NCI-H146 (cell line): ENCODE results near the gene VASN.
A peak's percentile ranks its signal among the peaks of the same experiment; 100 is the strongest.
"Not testable (repeated sequence)": the region's sequence is repeated elsewhere in the genome, so short reads cannot be mapped to it uniquely, and the experiment has no call there.

Experiments
- DNase-seq: peaks from one replicate; lab custom pipeline; 2025; lab: John Stamatoyannopoulos, UW

Gene VASN

GRCh38 chr16:4385066-4385788 is 13.6 kb downstream of the VASN start:
- no peak for DNase-seq

- DNase-seq = no peak
Observed at GRCh38 chr16:4385789-4386450, 14.3 kb downstream of the VASN start.

- no peak for DNase-seq
Observed at GRCh38 chr16:4386451-4386805, 14.8 kb downstream of the VASN start.

- DNase-seq = no peak
Observed at GRCh38 chr16:4386951-4387565, 15.4 kb downstream of the VASN start.

GRCh38 chr16:4387781-4388180 is 16.1 kb downstream of the VASN start:
- DNase-seq = no peak

- DNase-seq = no peak
Observed at GRCh38 chr16:4388271-4389021, 16.8 kb downstream of the VASN start.

GRCh38 chr16:4389051-4389955 is 17.7 kb downstream of the VASN start:
- DNase-seq = no peak

GRCh38 chr16:4390266-4391260 is 18.9 kb downstream of the VASN start:
- DNase-seq = no peak

- no peak for DNase-seq
Observed at GRCh38 chr16:4391631-4392381, 20.2 kb downstream of the VASN start.

GRCh38 chr16:4392382-4393239 is 21.0 kb downstream of the VASN start:
- DNase-seq = no peak

- DNase-seq = no peak
Observed at GRCh38 chr16:4393240-4393600, 21.6 kb downstream of the VASN start.

GRCh38 chr16:4393850-4394249 is 22.2 kb downstream of the VASN start:
- not testable (repeated sequence) for DNase-seq

- no peak for DNase-seq
Observed at GRCh38 chr16:4395055-4395726, 23.5 kb downstream of the VASN start.

GRCh38 chr16:4399001-4399730 is 27.5 kb downstream of the VASN start:
- DNase-seq = no peak

- no peak for DNase-seq
Observed at GRCh38 chr16:4401094-4401501, 29.4 kb downstream of the VASN start.

GRCh38 chr16:4401510-4401909 is 29.9 kb downstream of the VASN start:
- DNase-seq = no peak

GRCh38 chr16:4402439-4403132 is 30.9 kb downstream of the VASN start:
- peak; percentile 55 for DNase-seq
